GM21529 (cell line): Measurements from ENCODE around the gene DLG5.

Experiments used
- ATAC-seq: cut with Tn5 transposase; IDR thresholded peaks from one replicate; pipeline ENCODE4 v1.9.1; 2021; ENCODE audit not compliant: unreplicated experiment

DLG5 gene

DNA sequence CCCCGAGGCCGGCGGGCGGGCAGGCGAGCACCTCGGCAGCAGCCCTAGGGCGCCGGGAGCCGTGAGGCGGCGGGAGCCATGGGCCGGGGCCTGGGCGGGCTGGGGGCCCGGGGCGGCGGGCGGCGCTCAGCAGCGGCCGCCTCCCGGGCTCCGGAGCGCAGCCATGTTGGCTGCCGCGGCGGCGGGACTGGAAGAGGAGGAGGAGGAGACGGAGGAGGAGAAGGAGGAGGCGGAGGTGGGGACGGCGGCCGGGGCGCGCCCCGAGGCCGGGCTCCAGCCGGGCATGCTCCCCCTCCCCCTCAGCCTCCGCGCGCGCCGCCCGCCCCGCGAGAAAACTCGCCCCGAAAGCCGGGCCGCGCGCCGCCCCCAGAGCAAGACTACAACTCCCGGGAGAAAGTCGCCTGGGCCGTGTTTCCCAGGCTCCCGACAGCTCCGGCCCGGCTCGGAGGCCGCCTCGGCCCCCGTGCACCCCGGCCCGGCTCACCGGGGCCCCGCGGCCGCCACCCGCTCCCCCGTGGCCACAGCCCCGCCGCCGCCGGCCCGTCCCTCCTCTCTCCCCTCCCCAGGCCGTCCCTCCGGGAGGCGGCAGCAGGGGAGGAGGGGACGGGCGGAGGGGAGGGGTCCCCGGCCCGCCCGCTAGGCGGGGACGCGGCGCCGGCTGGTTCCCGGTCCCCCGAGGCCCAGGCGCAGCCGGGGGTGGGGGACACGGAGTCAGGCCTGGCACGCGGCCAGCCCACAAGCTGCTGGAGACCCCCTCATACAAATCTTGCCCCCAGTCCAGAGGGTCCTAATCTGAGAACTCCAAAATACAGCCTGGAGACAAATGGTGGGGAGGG is at the start of gene DLG5:
Gene DLG5 (minus strand): TSS at position 190 of the 836 bp plus-strand sequence. CDS start 235 bp downstream, outside the sequence.
- ATAC-seq, result peak; percentile 55

DNA sequence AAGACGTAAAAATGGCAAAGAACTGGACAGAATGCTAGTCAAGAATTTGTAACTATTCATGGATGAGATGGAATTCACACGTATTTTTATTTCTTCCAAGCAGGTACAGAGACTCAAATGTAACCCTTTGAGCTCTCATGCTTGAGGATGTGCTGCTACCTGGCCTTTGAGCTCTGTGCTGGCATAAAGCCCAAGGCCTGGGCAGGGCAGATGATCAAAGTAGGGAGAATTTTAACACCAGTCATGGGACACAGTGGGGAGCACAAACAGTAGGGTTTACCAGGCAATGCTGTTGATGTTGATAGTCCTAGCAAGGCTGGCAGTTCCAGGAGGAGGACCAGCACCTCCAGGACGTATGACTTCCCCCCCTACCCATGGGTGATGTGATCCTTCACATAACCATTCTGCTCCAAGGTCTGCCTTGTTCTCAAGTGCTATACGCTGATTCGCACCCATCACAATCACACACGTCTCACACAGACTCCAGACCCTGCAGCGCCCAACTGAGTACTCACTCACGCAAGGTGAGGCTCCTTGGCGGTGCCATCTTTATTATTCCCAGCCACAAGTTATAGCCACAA is 48.6 kb upstream of the DLG5 start:
- ATAC-seq, result no peak

DNA sequence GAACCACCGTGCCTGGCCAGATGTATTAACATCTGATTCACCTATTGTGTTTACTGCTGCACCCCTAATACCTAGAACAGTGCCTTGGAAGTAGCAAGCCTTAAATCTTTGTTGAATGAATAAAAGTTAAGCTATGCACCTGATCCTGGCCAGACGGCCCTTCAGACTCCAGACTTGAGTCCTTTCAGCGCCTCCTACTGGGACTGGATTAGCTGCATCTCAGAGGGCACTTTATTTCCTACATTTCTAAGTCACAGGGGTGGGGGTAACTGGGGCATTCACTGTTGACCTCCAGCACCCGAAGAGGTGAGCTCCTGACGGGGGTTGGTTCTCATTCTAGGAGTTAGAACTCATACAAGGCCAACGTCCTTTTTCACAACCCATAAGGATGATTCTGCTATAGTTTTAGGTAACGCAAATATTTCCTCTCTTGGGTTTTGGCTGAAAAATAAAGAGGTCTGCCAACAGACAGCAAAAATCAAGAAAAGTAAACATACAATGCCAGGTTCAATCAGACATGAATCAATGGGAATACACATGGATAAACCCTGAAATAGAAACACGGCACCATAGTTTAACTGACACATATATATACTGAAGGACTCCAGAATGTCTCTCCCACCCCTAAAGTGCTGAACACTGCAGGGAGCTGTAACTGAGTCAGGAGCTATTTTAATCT is 48.0 kb upstream of the DLG5 start:
- ATAC-seq, result no peak

DNA sequence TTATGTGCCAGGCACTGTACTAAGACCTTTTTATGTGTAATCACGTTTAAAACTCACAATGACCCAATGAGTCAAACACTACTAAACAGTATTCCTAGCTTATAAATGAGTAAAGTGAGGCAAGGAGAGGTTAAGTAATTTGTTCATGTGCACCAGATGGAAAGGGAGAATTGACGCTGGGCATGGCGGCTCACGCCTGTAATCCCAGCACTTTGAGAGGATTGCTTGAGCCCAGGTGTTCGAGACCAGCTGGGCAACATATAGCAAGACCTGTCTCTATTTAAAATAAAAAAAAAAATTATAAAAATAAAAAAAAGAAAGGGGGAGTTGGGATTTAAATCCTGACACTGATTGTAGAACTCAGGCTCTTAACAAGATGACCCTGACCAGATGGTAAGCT is 46.7 kb upstream of the DLG5 start:
- ATAC-seq, result no peak

DNA sequence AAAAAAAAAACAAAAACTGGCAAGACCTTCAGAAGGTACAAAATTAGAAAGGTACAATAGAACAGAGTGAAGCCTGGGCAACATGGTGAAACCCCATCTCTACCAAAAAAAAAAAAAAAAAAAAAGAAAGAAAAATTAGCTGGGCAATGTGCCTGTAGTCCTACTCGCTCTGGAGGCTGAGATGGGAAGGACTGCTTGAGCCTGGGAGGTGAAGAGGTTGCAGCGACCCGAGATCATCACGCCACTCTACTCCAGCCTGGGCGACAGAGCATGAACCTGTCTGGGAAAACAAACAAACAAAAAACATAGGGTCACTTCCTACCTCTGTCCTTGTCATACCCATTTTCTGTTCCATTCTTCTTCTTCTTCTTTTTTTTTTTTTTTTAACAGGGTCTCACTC is 45.6 kb upstream of the DLG5 start:
- no peak for ATAC-seq

DNA sequence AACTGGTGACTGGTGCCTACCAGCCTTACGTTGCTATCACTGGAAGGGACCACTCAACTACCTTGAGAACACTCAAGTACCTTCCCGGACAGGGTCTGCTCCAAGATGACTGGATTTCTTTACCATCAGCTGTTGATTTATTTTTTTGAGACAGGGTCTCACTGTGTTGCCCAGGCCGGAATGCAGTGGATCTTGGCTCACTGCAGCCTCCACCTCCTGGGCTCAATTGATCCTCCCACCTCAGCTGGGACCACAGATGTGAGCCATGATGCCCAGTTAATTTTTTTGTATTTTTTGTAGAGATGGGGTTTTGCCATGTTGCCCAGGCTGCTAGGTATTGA is 45.2 kb upstream of the DLG5 start:
- no peak for ATAC-seq

- no peak for ATAC-seq
Measured at GRCh38 chr10:77970869-77971803, 44.6 kb upstream of the DLG5 start.

DNA sequence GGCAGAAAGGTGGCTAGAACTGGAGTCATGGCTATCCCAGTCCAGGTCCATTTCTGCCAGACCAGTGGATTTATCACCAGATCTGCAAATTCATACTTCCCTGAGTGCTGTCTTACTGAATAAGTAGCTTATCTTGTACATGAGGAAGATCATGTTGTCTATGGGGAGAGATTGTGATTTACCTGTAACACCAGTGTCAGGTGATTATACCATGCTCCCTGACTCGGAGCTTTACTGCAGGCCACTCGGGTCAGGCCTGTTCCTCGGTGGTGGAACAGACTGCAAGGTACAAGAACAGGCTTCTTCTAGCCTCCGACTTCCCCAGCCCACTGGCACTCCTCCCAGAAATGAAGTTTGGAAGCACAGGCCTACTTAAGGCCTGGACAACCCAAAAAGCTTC is 42.6 kb upstream of the DLG5 start:
- ATAC-seq, result no peak

- no peak for ATAC-seq
Measured at GRCh38 chr10:77967611-77968022, 41.1 kb upstream of the DLG5 start.

- no peak for ATAC-seq
Measured at GRCh38 chr10:77965294-77965693, 38.7 kb upstream of the DLG5 start.

- no peak for ATAC-seq
Measured at GRCh38 chr10:77964811-77965210, 38.3 kb upstream of the DLG5 start.

- no peak for ATAC-seq
Measured at GRCh38 chr10:77963901-77964300, 37.3 kb upstream of the DLG5 start.

- no peak for ATAC-seq
Measured at GRCh38 chr10:77962350-77963146, 36.0 kb upstream of the DLG5 start.

GRCh38 chr10:77961668-77962067 is 35.1 kb upstream of the DLG5 start:
- ATAC-seq, result no peak

- ATAC-seq, result no peak
Measured at GRCh38 chr10:77960829-77961329, 34.3 kb upstream of the DLG5 start.

DNA sequence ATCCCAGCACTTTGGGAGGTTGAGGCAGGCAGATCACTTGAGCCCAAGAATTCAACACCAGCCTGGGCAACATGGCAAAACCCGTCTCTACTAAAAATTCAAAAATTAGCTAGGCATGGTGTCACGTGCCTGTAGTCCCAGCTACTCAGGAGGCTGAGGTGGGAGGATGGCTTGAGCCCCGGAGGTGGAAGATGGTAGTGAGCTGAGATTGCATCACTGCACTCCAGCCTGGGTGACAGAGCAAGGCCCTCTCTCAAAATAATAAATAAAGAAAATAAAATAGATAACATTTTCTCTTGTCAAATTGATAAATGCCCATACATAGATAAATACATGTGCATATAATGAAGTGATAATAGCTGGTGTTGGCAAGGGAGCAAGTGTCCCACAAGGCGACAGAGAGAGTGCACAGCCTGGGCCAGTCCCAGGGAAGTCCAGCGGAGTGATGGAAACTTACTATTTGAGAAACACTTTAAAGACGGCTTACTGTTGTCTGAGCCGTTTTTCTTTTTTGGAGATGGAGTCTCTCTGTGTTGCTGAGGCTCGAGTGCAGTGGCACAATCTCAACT is 33.4 kb upstream of the DLG5 start:
- ATAC-seq, result no peak

DNA sequence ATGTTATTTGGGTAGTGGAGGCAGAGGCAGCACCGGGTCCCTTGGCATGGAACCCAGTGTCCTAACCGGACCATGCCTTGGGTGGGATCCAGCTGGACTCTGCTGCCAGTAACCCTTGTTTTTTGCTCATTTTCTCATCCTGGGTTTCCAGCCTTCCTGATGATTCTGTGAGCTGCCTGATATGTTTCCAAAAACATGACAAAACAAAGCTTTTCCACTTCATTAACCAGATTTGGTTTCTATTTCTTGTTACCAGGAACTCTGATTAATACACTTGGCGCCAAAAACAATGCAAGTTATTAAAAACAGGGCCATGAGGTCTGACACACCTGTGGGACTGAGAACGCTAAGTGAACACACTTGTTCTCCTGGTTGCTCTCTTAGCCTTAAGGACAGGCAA is 32.8 kb upstream of the DLG5 start:
- no peak for ATAC-seq

DNA sequence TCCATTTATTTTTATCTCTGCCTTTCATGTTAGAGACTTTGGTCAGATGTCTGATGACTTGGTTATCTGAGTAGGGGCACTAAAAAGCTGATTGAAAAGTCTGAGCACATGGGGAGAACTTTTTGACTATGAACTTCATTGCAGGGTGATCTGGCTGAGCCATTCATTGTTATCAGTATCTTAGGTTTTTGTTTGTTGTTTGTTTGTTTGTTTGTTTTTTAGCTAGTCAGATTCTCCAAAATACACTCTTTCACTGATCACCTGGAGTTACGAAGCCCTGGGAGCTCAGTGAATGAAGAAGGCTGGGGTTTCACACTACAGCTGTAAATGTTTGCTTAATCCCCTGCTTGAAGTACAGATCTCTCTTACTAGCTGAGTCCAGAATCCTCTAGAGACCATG is 28.6 kb upstream of the DLG5 start:
- ATAC-seq, result no peak

- no peak for ATAC-seq
Measured at GRCh38 chr10:77949167-77949566, 22.6 kb upstream of the DLG5 start.

DNA sequence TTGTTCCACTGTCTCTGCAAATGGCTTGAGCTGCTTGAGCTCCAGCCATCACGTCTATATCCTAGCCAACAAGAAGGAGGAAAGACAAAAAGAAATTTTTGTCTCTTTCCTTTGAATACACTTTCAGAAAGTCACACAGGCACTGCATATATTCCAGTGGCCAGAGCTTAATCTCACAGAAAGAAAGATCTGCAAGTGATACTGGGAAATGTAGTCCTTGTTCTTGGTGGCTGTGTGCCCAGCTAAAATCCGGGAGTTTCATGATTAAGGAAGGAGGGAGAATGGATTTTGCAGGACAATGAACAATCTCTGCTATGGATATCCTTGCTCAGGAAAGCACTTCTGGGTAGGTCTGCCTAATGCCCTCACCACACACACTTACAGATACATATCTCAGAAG is 19.5 kb upstream of the DLG5 start:
- ATAC-seq, result no peak
